ENCODE data around the gene DOCK4.
A peak's percentile ranks its signal among the peaks of the same experiment; 100 is the strongest.

Gene DOCK4

GRCh38 chr7:111987886-111988285, 218.3 kb downstream of the DOCK4 start:
- TF ChIP-seq, protein P1, sequence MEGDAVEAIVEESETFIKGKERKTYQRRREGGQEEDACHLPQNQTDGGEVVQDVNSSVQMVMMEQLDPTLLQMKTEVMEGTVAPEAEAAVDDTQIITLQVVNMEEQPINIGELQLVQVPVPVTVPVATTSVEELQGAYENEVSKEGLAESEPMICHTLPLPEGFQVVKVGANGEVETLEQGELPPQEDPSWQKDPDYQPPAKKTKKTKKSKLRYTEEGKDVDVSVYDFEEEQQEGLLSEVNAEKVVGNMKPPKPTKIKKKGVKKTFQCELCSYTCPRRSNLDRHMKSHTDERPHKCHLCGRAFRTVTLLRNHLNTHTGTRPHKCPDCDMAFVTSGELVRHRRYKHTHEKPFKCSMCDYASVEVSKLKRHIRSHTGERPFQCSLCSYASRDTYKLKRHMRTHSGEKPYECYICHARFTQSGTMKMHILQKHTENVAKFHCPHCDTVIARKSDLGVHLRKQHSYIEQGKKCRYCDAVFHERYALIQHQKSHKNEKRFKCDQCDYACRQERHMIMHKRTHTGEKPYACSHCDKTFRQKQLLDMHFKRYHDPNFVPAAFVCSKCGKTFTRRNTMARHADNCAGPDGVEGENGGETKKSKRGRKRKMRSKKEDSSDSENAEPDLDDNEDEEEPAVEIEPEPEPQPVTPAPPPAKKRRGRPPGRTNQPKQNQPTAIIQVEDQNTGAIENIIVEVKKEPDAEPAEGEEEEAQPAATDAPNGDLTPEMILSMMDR (IDR thresholded peaks at IDR 0.05; ENCODE audit: control insufficient read depth, insufficient read depth, low read depth, low read length, missing control alignments), result no peak
- H3K4me3 ChIP-seq (ENCODE audit: control insufficient read depth, low read depth, low read length), result no peak overlapping the region
- no peak for DNase-seq (ENCODE audit: low read depth)

GRCh38 chr7:111987115-111987826, 218.9 kb downstream of the DOCK4 start:
- DNase-seq (ENCODE audit: low read depth), result peak; percentile 40
- H3K4me3 ChIP-seq (ENCODE audit: control insufficient read depth, low read depth, low read length), result no peak overlapping the region
- TF ChIP-seq, protein P1 (IDR thresholded peaks at IDR 0.05; ENCODE audit: control insufficient read depth, insufficient read depth, low read depth, low read length, missing control alignments), result no peak

- TF ChIP-seq, protein P1 (IDR thresholded peaks at IDR 0.05; ENCODE audit: control insufficient read depth, insufficient read depth, low read depth, low read length, missing control alignments), result no peak
- no peak for DNase-seq (ENCODE audit: low read depth)
- H3K4me3 ChIP-seq (ENCODE audit: control insufficient read depth, low read depth, low read length), result no peak overlapping the region
Measured at GRCh38 chr7:111986601-111987000, 219.6 kb downstream of the DOCK4 start.

DNA sequence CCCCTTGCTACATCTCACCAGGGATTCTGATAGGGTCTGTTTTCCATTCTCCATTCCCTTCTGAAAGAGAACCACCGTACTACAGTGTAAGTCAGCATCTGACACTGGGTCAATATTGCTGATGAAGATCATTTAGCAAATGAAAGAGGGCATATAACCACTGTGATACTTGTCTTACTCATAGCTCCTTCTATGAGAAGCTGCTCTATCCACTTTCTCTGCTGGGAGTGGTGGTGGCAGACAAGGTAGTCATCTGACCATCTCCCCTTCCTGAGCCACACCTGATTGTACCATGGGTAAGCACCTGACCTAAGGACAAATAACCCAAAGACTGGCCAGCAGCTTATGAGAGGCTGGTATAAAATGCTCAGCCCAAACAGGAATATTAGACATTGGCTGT, 220.4 kb downstream of the DOCK4 start:
- no peak for DNase-seq (ENCODE audit: low read depth)
- H3K4me3 ChIP-seq (ENCODE audit: control insufficient read depth, low read depth, low read length), result no peak overlapping the region
- TF ChIP-seq, protein P1 (IDR thresholded peaks at IDR 0.05; ENCODE audit: control insufficient read depth, insufficient read depth, low read depth, low read length, missing control alignments), result no peak

- no peak for DNase-seq (ENCODE audit: low read depth)
- no peak overlapping the region for H3K4me3 ChIP-seq (ENCODE audit: control insufficient read depth, low read depth, low read length)
- TF ChIP-seq, protein P1 (IDR thresholded peaks at IDR 0.05; ENCODE audit: control insufficient read depth, insufficient read depth, low read depth, low read length, missing control alignments), result no peak
Measured at GRCh38 chr7:111982804-111983203, 223.4 kb downstream of the DOCK4 start.

DNA sequence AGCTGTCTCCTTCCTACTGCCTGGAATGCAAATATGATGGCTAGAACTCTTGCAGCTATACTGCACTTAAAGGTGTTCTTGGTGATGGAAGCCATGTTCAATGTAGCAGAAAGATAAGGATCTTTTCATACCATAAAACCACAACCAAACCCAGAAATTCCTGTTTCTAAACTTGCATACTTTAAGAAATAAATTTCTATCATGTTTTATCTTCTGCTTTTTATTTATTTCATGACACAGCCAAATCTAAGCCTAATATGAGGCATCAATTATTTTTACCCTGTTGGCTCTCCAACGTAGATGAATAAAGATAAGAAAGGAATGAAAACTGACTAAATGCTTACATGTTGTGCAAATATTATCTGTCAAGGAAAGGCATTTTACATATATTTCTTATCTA, 224.1 kb downstream of the DOCK4 start:
- DNase-seq (ENCODE audit: low read depth), result no peak
- no peak overlapping the region for H3K4me3 ChIP-seq (ENCODE audit: control insufficient read depth, low read depth, low read length)
- TF ChIP-seq, protein P1 (IDR thresholded peaks at IDR 0.05; ENCODE audit: control insufficient read depth, insufficient read depth, low read depth, low read length, missing control alignments), result no peak
